ENCODE results near the gene MIEF1. TPM values are rescaled to one million over a fixed set of nuclear protein-coding genes. Genes with fewer than 3 reads are reported as not detected.
"Not testable (repeated sequence)": the region's sequence is repeated elsewhere in the genome, so short reads cannot be mapped to it uniquely, and the experiment has no call there.

Gene MIEF1
- polyA plus RNA-seq, 1 of the 3 experiments (the other 2 are of a cell fraction) = 7.5 TPM

DNA sequence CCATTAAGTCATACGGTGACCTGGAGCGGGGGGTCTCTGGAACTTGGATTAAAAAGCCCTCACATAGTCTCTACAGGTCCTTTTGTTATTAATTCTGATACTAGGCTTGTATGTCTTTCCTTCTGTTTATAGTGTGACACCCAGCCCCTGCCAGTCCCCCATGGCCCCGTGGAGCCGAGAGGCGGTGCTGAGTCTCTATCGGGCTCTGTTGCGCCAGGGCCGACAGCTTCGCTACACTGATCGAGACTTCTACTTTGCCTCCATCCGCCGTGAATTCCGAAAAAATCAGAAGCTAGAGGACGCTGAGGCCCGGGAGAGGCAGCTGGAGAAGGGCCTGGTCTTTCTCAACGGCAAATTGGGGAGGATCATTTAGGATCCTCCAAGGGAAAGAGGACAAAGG is 2.0 kb downstream of the MIEF1 start:
- peaks cover 4 to 27% of the 10 kb centered on the region in 2 experiments for H3K36me3 ChIP-seq (replicated peaks in 1 of 2; ENCODE audit: control insufficient read depth in 1 of 2, insufficient read depth in 2 of 2, low read length in 1 of 2)
- no peak for DNase-seq
- no peaks in the 10 kb centered on the region for H4K20me1 ChIP-seq (ENCODE audit: insufficient read depth)
- no peak overlapping the region for H3K4me3 ChIP-seq (ENCODE audit: low read depth in 2 of 2, low read length in 1 of 2)
- H3K79me2 ChIP-seq (ENCODE audit: insufficient read depth) = peaks cover 38% of the 10 kb centered on the region
- TF ChIP-seq RXRA (IDR thresholded peaks at IDR 0.05; ENCODE audit: borderline replicate concordance, low read depth) = no peak
- no peak for TF ChIP-seq SMC3 (IDR thresholded peaks at IDR 0.05; ENCODE audit: low read depth, low read length)
- TF ChIP-seq MXI1 (IDR thresholded peaks at IDR 0.05; ENCODE audit: low read depth, low read length) = no peak
- no peak for TF ChIP-seq GABPA (IDR thresholded peaks at IDR 0.05; ENCODE audit: low read depth)
- TF ChIP-seq FOXM1 (IDR thresholded peaks at IDR 0.05; ENCODE audit: low read depth) = no peak
- TF ChIP-seq, protein P1, sequence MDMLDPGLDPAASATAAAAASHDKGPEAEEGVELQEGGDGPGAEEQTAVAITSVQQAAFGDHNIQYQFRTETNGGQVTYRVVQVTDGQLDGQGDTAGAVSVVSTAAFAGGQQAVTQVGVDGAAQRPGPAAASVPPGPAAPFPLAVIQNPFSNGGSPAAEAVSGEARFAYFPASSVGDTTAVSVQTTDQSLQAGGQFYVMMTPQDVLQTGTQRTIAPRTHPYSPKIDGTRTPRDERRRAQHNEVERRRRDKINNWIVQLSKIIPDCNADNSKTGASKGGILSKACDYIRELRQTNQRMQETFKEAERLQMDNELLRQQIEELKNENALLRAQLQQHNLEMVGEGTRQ (IDR thresholded peaks at IDR 0.05; ENCODE audit: borderline replicate concordance, low read depth, low read length) = no peak
- no peak for TF ChIP-seq RFX5 (IDR thresholded peaks at IDR 0.05; ENCODE audit: low read length)
- TF ChIP-seq GATA2 (CRISPR knock-in tag; IDR thresholded peaks at IDR 0.05) = no peak
- TF ChIP-seq CHD2 (IDR thresholded peaks at IDR 0.05; ENCODE audit: low read length, partially characterized antibody) = no peak
- TF ChIP-seq REST (IDR thresholded peaks at IDR 0.05; ENCODE audit: low read depth, low read length) = no peak
- no peak for TF ChIP-seq MEF2A (IDR thresholded peaks at IDR 0.05; ENCODE audit: borderline replicate concordance, low read depth)
- TF ChIP-seq PBX3 (IDR thresholded peaks at IDR 0.05) = no peak
- TF ChIP-seq, protein P2, sequence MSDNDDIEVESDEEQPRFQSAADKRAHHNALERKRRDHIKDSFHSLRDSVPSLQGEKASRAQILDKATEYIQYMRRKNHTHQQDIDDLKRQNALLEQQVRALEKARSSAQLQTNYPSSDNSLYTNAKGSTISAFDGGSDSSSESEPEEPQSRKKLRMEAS (IDR thresholded peaks at IDR 0.05; ENCODE audit: low read depth) = no peak
- TF ChIP-seq EP300 (IDR thresholded peaks at IDR 0.05; ENCODE audit: borderline replicate concordance in 1 of 2, low read depth in 1 of 2, low read length in 1 of 2) = no peak
- TF ChIP-seq SIN3A (IDR thresholded peaks at IDR 0.05; ENCODE audit: borderline replicate concordance, low read depth, low read length) = no peak
- no peak for TF ChIP-seq TAF1 (IDR thresholded peaks at IDR 0.05; ENCODE audit: borderline replicate concordance, low read depth, low read length)
- TF ChIP-seq ELF1 (IDR thresholded peaks at IDR 0.05) = no peak
- TF ChIP-seq NRF1 (IDR thresholded peaks at IDR 0.05; ENCODE audit: low read depth, low read length) = no peak
- no peak overlapping the region for H2AFZ ChIP-seq (ENCODE audit: low read depth)
- 96% methylated on average over 3 of the region's 16 CpGs for WGBS (ENCODE audit: low lambda C conversion rate)
- ChIA-PET CTCF (interaction anchor here (1.1 to 2.7 kb wide), 3 partner anchors 10 to 25 kb away, joined by 3 to 15 read pairs (median 3); no protein-coding TSS in a partner anchor), POLR2A (no interaction called here)
- H3K9me3 ChIP-seq = no peaks in the 10 kb centered on the region
- peaks cover 0 to 16% of the 10 kb centered on the region in 2 experiments; a peak in 2 of 4 replicates for H3K4me1 ChIP-seq (ENCODE audit: control insufficient read depth in 1 of 2, insufficient read depth in 2 of 2, low read depth in 1 of 2, low read length in 1 of 2)
- H3K4me2 ChIP-seq = peak overlapping the region; percentile 82; the same call in 1 of the 2 replicates
- no peaks in the 10 kb centered on the region for H3K9me2 ChIP-seq
- no peak overlapping the region for H3K9ac ChIP-seq
- no peaks in the 10 kb centered on the region for H3F3A ChIP-seq (replicated peaks; ENCODE audit: insufficient read depth)
- H3K27me3 ChIP-seq (ENCODE audit: insufficient read depth) = no peaks in the 10 kb centered on the region
- no peak overlapping the region for H3K27ac ChIP-seq (ENCODE audit: low read depth in 2 of 2, low read length in 1 of 2)

DNA sequence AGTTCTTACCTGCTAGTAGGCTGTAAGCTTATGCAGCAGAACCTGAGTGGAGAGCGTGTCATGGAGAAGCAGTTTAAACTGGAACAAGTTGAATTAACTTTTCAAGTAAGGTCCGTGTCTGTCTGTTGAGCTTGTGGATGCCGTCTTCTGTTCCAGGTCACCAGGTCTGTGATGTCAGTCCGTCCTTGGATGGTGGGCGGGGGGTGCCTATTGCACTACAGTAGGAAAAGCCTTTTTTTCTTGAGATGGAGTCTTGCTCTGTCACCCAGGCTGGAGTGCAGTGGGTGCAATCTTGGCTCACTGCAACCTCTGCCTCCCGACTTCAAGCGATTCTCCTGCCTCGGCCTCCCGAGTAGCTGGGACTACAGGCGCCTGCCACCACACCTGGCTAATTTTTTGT is 4.9 kb downstream of the MIEF1 start:
- H3K4me3 ChIP-seq (ENCODE audit: low read depth in 2 of 2, low read length in 1 of 2); DNase-seq; POLR2A ChIA-PET; H3K9me3 ChIP-seq; H4K20me1 ChIP-seq (ENCODE audit: insufficient read depth); H2AFZ ChIP-seq (ENCODE audit: low read depth); H3F3A ChIP-seq (replicated peaks; ENCODE audit: insufficient read depth); H3K4me2 ChIP-seq; H3K9ac ChIP-seq; H3K27me3 ChIP-seq (ENCODE audit: insufficient read depth); H3K4me1 ChIP-seq (ENCODE audit: control insufficient read depth in 1 of 2, insufficient read depth in 2 of 2, low read depth in 1 of 2, low read length in 1 of 2); H3K27ac ChIP-seq (ENCODE audit: low read depth in 2 of 2, low read length in 1 of 2); H3K9me2 ChIP-seq: not testable (repeated sequence)
- Histone ChIP-seq H3K79me2 (ENCODE audit: insufficient read depth) (peaks cover 38% of the 10 kb centered on the region), H3K36me3 (replicated peaks in 1 of 2; ENCODE audit: control insufficient read depth in 1 of 2, insufficient read depth in 2 of 2, low read length in 1 of 2) (peaks cover 4 to 43% of the 10 kb centered on the region in 2 experiments)
- CTCF ChIA-PET = interaction anchor here (0.6 to 1.3 kb wide), 3 partner anchors 9 to 153 kb away, joined by 3 to 7 read pairs (median 3); no protein-coding TSS in a partner anchor
- WGBS (ENCODE audit: low lambda C conversion rate) = 100% methylated on average over 3 of the region's 10 CpGs
